HEK293 (cell line): ENCODE results near the gene C1orf56.

Source experiments
- CTCF ChIA-PET: fragments of 350-600 bp; formaldehyde crosslinking; extraction: SDS; loops from one replicate; lab custom pipeline; 2021; ENCODE audit warnings: antibody characterized with exemption; lab: Yijun Ruan, JAX
- POLR2A ChIA-PET: fragments of 300-600 bp; formaldehyde crosslinking; extraction: SDS; loops from one replicate; lab custom pipeline; 2020; ENCODE audit warnings: antibody characterized with exemption, inconsistent platforms; lab: Yijun Ruan, JAX
- H3K27ac ChIP-seq: fragments of 200-500 bp; sonication (Bioruptor generic); 2 replicates; pipeline ENCODE4 v1.5.1; 2014; ENCODE audit warnings: low read depth, low read length, control low read depth, inconsistent platforms; ENCODE audit errors: extremely low read depth
- H3K36me3 ChIP-seq, 2 experiments: fragments of 200-500 bp in 1 of 2; sonication (Bioruptor generic) in 1 of 2; 1 replicate in 1 of 2; 2 replicates in 1 of 2; pipeline ENCODE4 v1.5.1; 2014 to 2017; ENCODE audit warnings: inconsistent platforms in 2 of 2, low read length in 2 of 2; ENCODE audit not compliant: control insufficient read depth in 2 of 2, insufficient read depth in 1 of 2
- H3K4me1 ChIP-seq: fragments of 200-500 bp; sonication (Bioruptor generic); 2 replicates; pipeline ENCODE4 v1.5.1; 2014; ENCODE audit warnings: mild to moderate bottlenecking, low read length, inconsistent platforms; ENCODE audit not compliant: control insufficient read depth, insufficient read depth
- H3K4me3 ChIP-seq: 2 replicates; pipeline ENCODE4 v1.5.1; 2011; ENCODE audit warnings: low read depth, mild to moderate bottlenecking, control low read depth, low read length, moderate library complexity
- H3K9me3 ChIP-seq: fragments of 200-500 bp; sonication (Bioruptor generic); 2 replicates; pipeline ENCODE4 v1.5.1; 2014; ENCODE audit warnings: low read depth, low read length, inconsistent platforms; ENCODE audit not compliant: control insufficient read depth, insufficient read depth
- GLI4 ChIP-seq: fragments of 450-650 bp; formaldehyde crosslinking; IDR thresholded peaks from 2 replicates; pipeline ENCODE4 v1.5.1; 2016; ENCODE audit warnings: missing biosample characterization, missing genetic modification characterization
- IKZF3 ChIP-seq: fragments of 450-650 bp; IDR thresholded peaks from 2 replicates; pipeline ENCODE4 v1.5.0; 2018; ENCODE audit warnings: missing biosample characterization, mild to moderate bottlenecking, missing genetic modification characterization, moderate library complexity
- REPIN1 ChIP-seq: fragments of 450-650 bp; formaldehyde crosslinking; IDR thresholded peaks from 2 replicates; pipeline ENCODE4 v1.5.1; 2017; ENCODE audit warnings: missing biosample characterization, missing genetic modification characterization, low read depth
- ZBTB17 ChIP-seq: fragments of 450-650 bp; formaldehyde crosslinking; IDR thresholded peaks from 2 replicates; pipeline ENCODE4 v1.5.1; 2016; ENCODE audit warnings: missing biosample characterization, missing genetic modification characterization
- ZFP3 ChIP-seq: fragments of 450-650 bp; formaldehyde crosslinking; IDR thresholded peaks from 2 replicates; pipeline ENCODE4 v1.5.1; 2016; ENCODE audit warnings: low read depth, missing biosample characterization, missing genetic modification characterization
- ZFP37 ChIP-seq: fragments of 450-650 bp; formaldehyde crosslinking; IDR thresholded peaks from 2 replicates; pipeline ENCODE4 v1.5.1; 2016; ENCODE audit warnings: missing biosample characterization, missing genetic modification characterization
- ZNF18 ChIP-seq: fragments of 450-650 bp; formaldehyde crosslinking; IDR thresholded peaks from 2 replicates; pipeline ENCODE4 v1.5.1; 2016; ENCODE audit warnings: missing biosample characterization, missing genetic modification characterization
- ZNF335 ChIP-seq: fragments of 450-650 bp; formaldehyde crosslinking; conservative IDR thresholded peaks from 2 replicates; pipeline ENCODE4 v1.5.1; 2016; ENCODE audit warnings: missing biosample characterization, missing genetic modification characterization
- ZNF560 ChIP-seq: fragments of 450-650 bp; formaldehyde crosslinking; IDR thresholded peaks from 2 replicates; pipeline ENCODE4 v1.5.1; 2017; ENCODE audit warnings: missing biosample characterization, missing genetic modification characterization, borderline replicate concordance
- ZNF664 ChIP-seq: fragments of 450-650 bp; formaldehyde crosslinking; IDR thresholded peaks from 2 replicates; pipeline ENCODE4 v1.5.1; 2016; ENCODE audit warnings: missing biosample characterization, missing genetic modification characterization
- ZSCAN30 ChIP-seq: fragments of 450-650 bp; IDR thresholded peaks from 2 replicates; pipeline ENCODE4 v1.5.1; 2018; ENCODE audit warnings: missing biosample characterization, mild to moderate bottlenecking, missing genetic modification characterization, moderate library complexity
- TF ChIP-seq, protein P1 (sequence below): fragments of 450-650 bp; formaldehyde crosslinking; IDR thresholded peaks from 2 replicates; pipeline ENCODE4 v1.5.1; 2016; ENCODE audit warnings: missing biosample characterization, missing genetic modification characterization
- TF ChIP-seq, protein P2 (sequence below): fragments of 450-650 bp; formaldehyde crosslinking; IDR thresholded peaks from 2 replicates; pipeline ENCODE4; 2016; ENCODE audit warnings: missing biosample characterization, missing genetic modification characterization

The C1orf56 gene

GRCh38 chr1:151010346-151010726 lies 37.2 kb upstream of the C1orf56 start:
- Histone ChIP-seq H3K4me3 (no peak overlapping the region), H3K36me3 (peaks cover 0 to 3% of the 10 kb centered on the region in 2 experiments; a peak in 1 of 3 replicates), H3K27ac (no peak overlapping the region), H3K9me3 (no peaks in the 10 kb centered on the region), H3K4me1 (0 out of 2 replicates have a peak, but pooled peaks cover 3% of the 10 kb centered on the region)
- CTCF ChIA-PET = interaction anchor here (1.0 to 1.6 kb wide), 3 partner anchors 14 to 49 kb away, joined by 4 to 6 read pairs (median 4); partner anchors contain the start of gene CDC42SE1
- POLR2A ChIA-PET = interaction anchor here (0.7 kb wide), 2 partner anchors 10 to 320 kb away, joined by 3 to 7 read pairs; no protein-coding TSS in a partner anchor
- TF ChIP-seq ZNF560 (tag by site-specific recombination) = no peak
- 0 out of 2 replicates have a peak, but pooled peaks have one; percentile 10 for TF ChIP-seq ZBTB17 (tag by site-specific recombination)
- peak; percentile 59; the same call in 1 of the 2 replicates for TF ChIP-seq IKZF3

DNA sequence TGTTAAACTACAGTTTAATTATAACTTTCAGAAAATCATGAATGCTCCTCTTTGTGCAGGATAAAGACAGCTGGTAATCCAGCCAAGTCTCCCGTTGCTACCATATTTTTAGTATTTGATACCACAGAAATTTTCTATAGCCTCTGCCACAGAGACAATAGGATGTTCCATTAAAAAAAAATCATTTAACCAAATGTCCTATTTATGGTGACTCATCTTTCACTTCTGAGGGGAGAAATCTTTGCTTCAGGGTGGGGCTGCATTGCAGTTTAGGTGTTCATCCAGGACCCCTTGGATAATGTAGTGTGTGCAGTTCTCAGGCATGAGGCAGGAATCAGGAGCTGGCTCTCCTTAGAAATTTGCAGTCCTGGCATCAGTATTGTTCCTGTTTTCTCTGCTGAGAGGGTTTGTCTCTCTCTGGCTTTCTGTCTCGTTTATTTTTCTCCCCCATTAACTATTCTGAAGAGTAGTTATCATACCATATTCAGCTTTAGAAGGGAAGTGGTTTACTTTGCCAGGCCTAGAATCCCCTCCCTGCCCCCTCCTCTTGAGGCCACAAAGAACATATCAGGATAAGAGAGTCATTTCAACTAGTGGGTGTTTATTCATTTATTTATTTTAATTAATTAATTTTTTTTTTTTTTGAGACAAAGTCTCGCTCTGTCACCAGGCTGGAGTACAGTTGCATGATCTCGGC lies 36.2 kb upstream of the C1orf56 start:
- 0 out of 2 replicates have a peak, but pooled peaks have one; percentile 14 for TF ChIP-seq ZNF335 (tag by site-specific recombination)
- no peak for TF ChIP-seq ZNF18
- no peak overlapping the region for H3K4me3 ChIP-seq
- CTCF ChIA-PET = interaction anchor here (0.5 to 1.6 kb wide), 5 partner anchors 10 to 793 kb away, joined by 3 to 6 read pairs (median 3); no protein-coding TSS in a partner anchor
- POLR2A ChIA-PET = no interaction called here
- H3K9me3 ChIP-seq = no peaks in the 10 kb centered on the region
- H3K36me3 ChIP-seq = peaks cover 0 to 8% of the 10 kb centered on the region in 2 experiments; a peak in 1 of 3 replicates
- 0 out of 2 replicates have a peak, but pooled peaks cover 3% of the 10 kb centered on the region for H3K4me1 ChIP-seq
- no peak overlapping the region for H3K27ac ChIP-seq

DNA sequence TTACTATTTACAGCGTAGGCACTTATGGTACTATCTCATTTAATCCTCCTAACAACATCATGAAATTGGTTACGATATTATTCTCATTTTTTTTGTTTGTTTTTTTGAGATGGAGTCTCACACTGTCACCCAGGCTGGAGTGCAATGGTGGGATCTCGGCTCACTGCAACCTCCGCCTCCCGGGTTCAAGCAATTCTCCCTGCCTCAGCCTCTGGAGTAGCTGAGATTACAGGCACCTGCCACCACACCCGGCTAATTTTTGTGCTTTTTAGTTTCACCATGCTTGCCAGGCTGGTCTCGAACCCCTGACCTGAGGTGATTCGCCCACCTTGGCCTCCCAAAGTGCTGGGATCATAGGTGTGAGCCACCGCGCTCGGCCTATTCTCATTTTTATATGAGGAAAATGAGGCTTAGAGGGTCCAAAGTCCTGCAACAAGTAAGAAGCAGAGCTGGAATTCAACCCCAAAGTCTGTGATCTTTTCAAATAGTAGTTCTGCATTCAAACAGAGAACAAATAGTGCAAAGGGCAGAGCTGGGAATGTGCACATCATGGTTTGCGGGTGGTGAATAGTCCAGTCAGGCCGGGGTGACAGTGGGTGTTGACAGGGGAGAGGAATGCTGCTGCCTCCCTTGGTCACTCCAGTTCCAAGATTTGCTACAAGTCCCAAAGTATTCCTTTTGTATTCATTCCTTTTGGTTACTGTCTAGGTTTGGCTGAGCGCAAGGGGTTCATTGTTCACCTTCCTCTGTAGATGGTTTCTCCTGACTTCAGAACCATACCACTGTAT lies 34.7 kb upstream of the C1orf56 start:
- Histone ChIP-seq H3K4me1 (0 out of 2 replicates have a peak, but pooled peaks cover under 1% of the 10 kb centered on the region), H3K9me3 (no peaks in the 10 kb centered on the region), H3K36me3 (peaks cover 0 to 10% of the 10 kb centered on the region in 2 experiments; a peak in 1 of 3 replicates), H3K4me3 (no peak overlapping the region), H3K27ac (no peak overlapping the region)
- ChIA-PET POLR2A (interaction anchor here (0.7 kb wide), 1 partner anchor 29 kb away, joined by 3 read pairs; no protein-coding TSS in a partner anchor), CTCF (interaction anchor here (0.6 kb wide), 1 partner anchor 42 kb away, joined by 4 read pairs; no protein-coding TSS in a partner anchor)
- TF ChIP-seq, protein P1, sequence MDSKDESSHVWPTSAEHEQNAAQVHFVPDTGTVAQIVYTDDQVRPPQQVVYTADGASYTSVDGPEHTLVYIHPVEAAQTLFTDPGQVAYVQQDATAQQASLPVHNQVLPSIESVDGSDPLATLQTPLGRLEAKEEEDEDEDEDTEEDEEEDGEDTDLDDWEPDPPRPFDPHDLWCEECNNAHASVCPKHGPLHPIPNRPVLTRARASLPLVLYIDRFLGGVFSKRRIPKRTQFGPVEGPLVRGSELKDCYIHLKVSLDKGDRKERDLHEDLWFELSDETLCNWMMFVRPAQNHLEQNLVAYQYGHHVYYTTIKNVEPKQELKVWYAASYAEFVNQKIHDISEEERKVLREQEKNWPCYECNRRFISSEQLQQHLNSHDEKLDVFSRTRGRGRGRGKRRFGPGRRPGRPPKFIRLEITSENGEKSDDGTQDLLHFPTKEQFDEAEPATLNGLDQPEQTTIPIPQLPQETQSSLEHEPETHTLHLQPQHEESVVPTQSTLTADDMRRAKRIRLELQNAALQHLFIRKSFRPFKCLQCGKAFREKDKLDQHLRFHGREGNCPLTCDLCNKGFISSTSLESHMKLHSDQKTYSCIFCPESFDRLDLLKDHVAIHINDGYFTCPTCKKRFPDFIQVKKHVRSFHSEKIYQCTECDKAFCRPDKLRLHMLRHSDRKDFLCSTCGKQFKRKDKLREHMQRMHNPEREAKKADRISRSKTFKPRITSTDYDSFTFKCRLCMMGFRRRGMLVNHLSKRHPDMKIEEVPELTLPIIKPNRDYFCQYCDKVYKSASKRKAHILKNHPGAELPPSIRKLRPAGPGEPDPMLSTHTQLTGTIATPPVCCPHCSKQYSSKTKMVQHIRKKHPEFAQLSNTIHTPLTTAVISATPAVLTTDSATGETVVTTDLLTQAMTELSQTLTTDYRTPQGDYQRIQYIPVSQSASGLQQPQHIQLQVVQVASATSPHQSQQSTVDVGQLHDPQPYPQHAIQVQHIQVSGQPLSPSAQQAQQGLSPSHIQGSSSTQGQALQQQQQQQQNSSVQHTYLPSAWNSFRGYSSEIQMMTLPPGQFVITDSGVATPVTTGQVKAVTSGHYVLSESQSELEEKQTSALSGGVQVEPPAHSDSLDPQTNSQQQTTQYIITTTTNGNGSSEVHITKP (tag by site-specific recombination) = peak; percentile 93
- TF ChIP-seq GLI4 (no peak), ZFP3 (tag by site-specific recombination) (no peak), ZNF664 (tag by site-specific recombination) (peak; percentile 97), ZSCAN30 (tag by site-specific recombination) (no peak), REPIN1 (tag by site-specific recombination) (peak; percentile 87; the same call in 1 of the 2 replicates), ZFP37 (tag by site-specific recombination) (no peak)
- TF ChIP-seq, protein P2, sequence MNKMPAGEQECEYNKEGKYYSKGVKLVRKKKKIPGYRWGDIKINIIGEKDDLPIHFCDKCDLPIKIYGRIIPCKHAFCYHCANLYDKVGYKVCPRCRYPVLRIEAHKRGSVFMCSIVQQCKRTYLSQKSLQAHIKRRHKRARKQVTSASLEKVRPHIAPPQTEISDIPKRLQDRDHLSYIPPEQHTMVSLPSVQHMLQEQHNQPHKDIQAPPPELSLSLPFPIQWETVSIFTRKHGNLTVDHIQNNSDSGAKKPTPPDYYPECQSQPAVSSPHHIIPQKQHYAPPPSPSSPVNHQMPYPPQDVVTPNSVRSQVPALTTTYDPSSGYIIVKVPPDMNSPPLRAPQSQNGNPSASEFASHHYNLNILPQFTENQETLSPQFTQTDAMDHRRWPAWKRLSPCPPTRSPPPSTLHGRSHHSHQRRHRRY (tag by site-specific recombination) = no peak
